HepG2 (cell line): ENCODE measurements around the gene CD58. TPM values are rescaled to one million over a fixed set of nuclear protein-coding genes. Genes with fewer than 3 reads are reported as not detected.

ENCODE experiments used
- ATAC-seq: fragments of 200-7000 bp; cut with Tn5 transposase; 3 replicates; pipeline ENCODE4 v1.9.1; 2020; ENCODE audit warnings: mild to moderate bottlenecking, moderate library complexity
- BruUV-seq: library from RNA; stranded (reverse); fragments of 400-500 nt; replicated peaks from 2 replicates; lab custom pipeline; 2021; lab: Mats Ljungman, UMichigan
- CTCF ChIA-PET: fragments of 300-600 bp; formaldehyde crosslinking; extraction: SDS; loops from one replicate; lab custom pipeline; 2021; ENCODE audit warnings: low total read pairs, inconsistent platforms, low intra/inter-chr PET ratio; lab: Yijun Ruan, JAX
- POLR2A ChIA-PET: fragments of 350-600 bp; sonication (Branson Sonifier 250); formaldehyde crosslinking; loops from one replicate; lab custom pipeline; 2020; ENCODE audit warnings: antibody characterized with exemption, inconsistent platforms; lab: Yijun Ruan, JAX
- DNase-seq: peaks from one replicate; pipeline ENCODE4 v3.0.0-alpha.2; 2015; ENCODE audit warnings: low spot score
- FAIRE-seq: peaks from 3 replicates; lab custom pipeline; 2011; peaks lifted over from hg19 to GRCh38; lab: Jason Lieb, UNC
- H2AFZ ChIP-seq: one replicate; pipeline ENCODE4 v1.6.1; 2011; ENCODE audit warnings: low read length, inconsistent platforms
- H3K27ac ChIP-seq: fragments of 300-600 bp; 3 replicates; pipeline ENCODE4 v1.8.0; 2011; ENCODE audit warnings: mixed run types, mild to moderate bottlenecking, mixed read lengths, low read length, inconsistent platforms; ENCODE audit not compliant: insufficient read depth; ENCODE audit errors: extremely low read length
- H3K27me3 ChIP-seq, 2 experiments: fragments of 200-600 bp in 1 of 2; 2 replicates in 1 of 2; 3 replicates in 1 of 2; pipeline versions ENCODE4 v1.6.0 to v1.8.0; 2011; ENCODE audit warnings: low read length in 2 of 2, mild to moderate bottlenecking in 2 of 2, moderate library complexity in 2 of 2, inconsistent platforms in 1 of 2; ENCODE audit not compliant: insufficient read depth in 2 of 2, control insufficient read depth in 1 of 2
- H3K36me3 ChIP-seq, 2 experiments: fragments of 200-600 bp in 1 of 2; replicated peaks in 1 of 2; 2 replicates in 1 of 2; 3 replicates in 1 of 2; pipeline versions ENCODE4 v1.5.1 to v1.8.0; 2011; ENCODE audit warnings: low read length in 2 of 2, inconsistent platforms in 1 of 2; ENCODE audit not compliant: insufficient read depth in 2 of 2, control insufficient read depth in 1 of 2
- H3K4me1 ChIP-seq: 2 replicates; pipeline ENCODE4 v1.5.1; 2012; ENCODE audit warnings: low read length, inconsistent platforms; ENCODE audit not compliant: insufficient read depth
- H3K4me2 ChIP-seq: 2 replicates; pipeline ENCODE4 v1.6.0; 2011; ENCODE audit warnings: low read depth, low read length, inconsistent platforms
- H3K4me3 ChIP-seq, 3 experiments: fragments of 200-600 bp in 1 of 3; sonication (generic), shearing (Covaris generic) in 1 of 3; replicated peaks in 1 of 3; 2 replicates each; pipeline ENCODE4 v1.5.1; 2011 to 2016; ENCODE audit warnings: low read length in 3 of 3, inconsistent platforms in 2 of 3, low read depth in 2 of 3, mild to moderate bottlenecking in 2 of 3, control low read depth in 1 of 3, mixed read lengths in 1 of 3; ENCODE audit not compliant: insufficient read depth in 1 of 3
- H3K79me2 ChIP-seq: one replicate; pipeline ENCODE4 v1.6.1; 2011; ENCODE audit warnings: low read length, inconsistent platforms; ENCODE audit not compliant: insufficient read depth
- H3K9ac ChIP-seq: 2 replicates; pipeline ENCODE4 v1.6.0; 2011; ENCODE audit warnings: mild to moderate bottlenecking, low read depth, low read length, inconsistent platforms; ENCODE audit not compliant: insufficient read depth
- H3K9me3 ChIP-seq: 2 replicates; pipeline ENCODE4 v1.5.1; 2012; ENCODE audit warnings: mild to moderate bottlenecking, low read length
- H4K20me1 ChIP-seq: 2 replicates; pipeline ENCODE4 v1.6.0; 2011; ENCODE audit warnings: inconsistent platforms, mild to moderate bottlenecking, low read length, moderate library complexity; ENCODE audit not compliant: insufficient read depth
- MAX ChIP-seq: IDR thresholded peaks from 2 replicates; pipeline ENCODE4 v1.6.1; 2012; ENCODE audit warnings: inconsistent platforms
- RBM39 ChIP-seq: fragments of 200-400 bp; formaldehyde crosslinking; IDR thresholded peaks from one replicate; pipeline ENCODE4 v1.6.1; 2018; ENCODE audit warnings: antibody characterized with exemption, mild to moderate bottlenecking, low read depth, low read length; ENCODE audit not compliant: poor library complexity, severe bottlenecking
- SOX13 ChIP-seq, 3 experiments: fragments of 450-650 bp in 1 of 3; sonication (generic) in 1 of 3; formaldehyde crosslinking in 1 of 3; IDR thresholded peaks in 2 of 3; conservative IDR thresholded peaks in 1 of 3; 2 replicates each; pipeline versions ENCODE4 v1.5.0 to v1.6.1; 2016 to 2020; ENCODE audit warnings: antibody characterized with exemption in 1 of 3, mild to moderate bottlenecking in 1 of 3, missing compliant biosample characterization in 1 of 3, missing genetic modification reagents in 1 of 3, moderate library complexity in 1 of 3
- XRCC5 ChIP-seq: fragments of 200-400 bp; formaldehyde crosslinking; optimal IDR thresholded peaks from 2 replicates; pipeline ENCODE3; 2017; ENCODE audit warnings: mild to moderate bottlenecking, low read length
- ZNF142 ChIP-seq: sonication (generic); formaldehyde crosslinking; IDR thresholded peaks from 2 replicates; pipeline ENCODE4 v1.4.0; 2020; ENCODE audit warnings: missing genetic modification reagents
- ZNF354B ChIP-seq: sonication (generic); formaldehyde crosslinking; IDR thresholded peaks from 2 replicates; pipeline ENCODE4 v1.8.0; 2022; ENCODE audit warnings: mild to moderate bottlenecking, missing genetic modification reagents
- ZNF646 ChIP-seq: sonication (generic); formaldehyde crosslinking; IDR thresholded peaks from 2 replicates; pipeline ENCODE4 v1.9.0; 2021; ENCODE audit warnings: mild to moderate bottlenecking, missing genetic modification reagents
- WGBS: methylation state at CpG from one replicate; pipeline ENCODE4 v1.1.6; 2017; ENCODE audit warnings: low lambda C conversion rate; 5-methylcytosine and 5-hydroxymethylcytosine counted together
- in situ Hi-C: cut with HindIII; loops from 2 replicates; pipeline ENCODE4 v1.10.0; 2017; ENCODE audit warnings: low pct_unique_long_range_greater_than_20kb; ENCODE audit not compliant: extremely low pct_ligation_motif_present
- intact Hi-C: fragments of 100-400 bp; cut with micrococcal nuclease; formaldehyde crosslinking; loops from one replicate; pipeline ENCODE4 v1.10.0; 2022; ENCODE audit not compliant: unreplicated experiment
- polyA plus RNA-seq, 8 experiments: library from polyadenylated mRNA; depleted of rRNA in 3 of 8; stranded (reverse) in 7 of 8; unstranded in 1 of 8; fragments of >200 nt; fragmentation: Illumina TruSeq in 4 of 8; extraction: Trizol in 4 of 8; gene quantifications; 2 replicates each; pipeline versions ENCODE4 v1.2.1 to v1.2.3, GENCODE V29; 2011 to 2016; ENCODE audit warnings: low read depth in 4 of 8, missing spikeins in 1 of 8, mixed read lengths in 1 of 8; ENCODE audit not compliant: insufficient read depth in 1 of 8
- total RNA-seq, 5 experiments: library from RNA; depleted of rRNA; stranded (reverse); fragments of >200 nt; fragmentation: Illumina TruSeq; extraction: Trizol; gene quantifications; 2 replicates each; pipeline ENCODE4 v1.2.3, GENCODE V29; 2016; ENCODE audit warnings: low read depth in 1 of 5

The CD58 gene
- total and polyA plus RNA-seq, 2 of the 13 experiments (the other 11 are each of a cell fraction or from before 2014, with no cell fraction given) = 9.4 to 13.5 TPM

GRCh38 chr1:116465845-116466685 lies 104.8 kb downstream of the CD58 start:
- 0 out of 5 replicates have a peak, but pooled peaks cover 0 to 3% of the 10 kb centered on the region in 2 experiments for H3K36me3 ChIP-seq
- peak overlapping the region; percentile 99 for H3K27ac ChIP-seq
- no peaks in the 10 kb centered on the region; a peak in 1 of 5 replicates for H3K27me3 ChIP-seq
- peak; percentile 75 for FAIRE-seq
- H4K20me1 ChIP-seq = no peaks in the 10 kb centered on the region
- H2AFZ ChIP-seq = no peak overlapping the region
- H3K9me3 ChIP-seq = no peaks in the 10 kb centered on the region
- ChIA-PET CTCF (no interaction called here), POLR2A (interaction anchor here (0.8 to 4.1 kb wide), 25 partner anchors 9 to 343 kb away, joined by 3 to 121 read pairs (median 6); partner anchors contain the start of gene ATP1A1)
- DNase-seq = peak; percentile 93
- H3K4me3 ChIP-seq = peak overlapping the region; percentile 69 to 79 (median 71)
- peaks cover 50% of the 10 kb centered on the region for H3K79me2 ChIP-seq
- intact Hi-C loops = loop anchor here (2.0 to 5.0 kb wide), 3 partner anchors 13 to 49 kb away; no protein-coding TSS in a partner anchor
- peak overlapping the region; percentile 94 for H3K4me2 ChIP-seq
- peak; percentile 100 for ATAC-seq
- H3K4me1 ChIP-seq = peaks cover 70% of the 10 kb centered on the region
- in situ Hi-C loops = no loop called here
- H3K9ac ChIP-seq = peak overlapping the region; percentile 93
- 3% methylated on average over 10 of the region's 10 CpGs for WGBS
- BruUV-seq = TSS peak; percentile 72
- TF ChIP-seq MAX (peak; percentile 67), SOX13 (IDR thresholded peaks at IDR 0.05) (no peak), SOX13 (CRISPR knock-in tag; conservative IDR thresholded peaks at IDR 0.05 in 1 of 2, IDR thresholded peaks at IDR 0.05 in 1 of 2) (peak in 1 of 2 experiments; percentile 85; a peak in 2 of 4 replicates), ZNF354B (0 out of 2 replicates have a peak, but pooled peaks have one; percentile 19), XRCC5 (peak; percentile 53), ZNF646 (CRISPR knock-in tag) (no peak), RBM39 (no peak), ZNF142 (CRISPR knock-in tag) (peak; percentile 84; the same call in 1 of the 2 replicates)
